Panc1 (cell line): ENCODE data around the gene UNC5B. TPM values are rescaled to one million over a fixed set of nuclear protein-coding genes. Genes with fewer than 3 reads are reported as not detected.

Experiments used
- ATAC-seq: fragments of 200-7000 bp; cut with Tn5 transposase; 2 replicates; pipeline ENCODE4 v1.9.1; 2020; ENCODE audit warnings: mild to moderate bottlenecking, moderate library complexity
- BruUV-seq: library from RNA; stranded (reverse); fragments of 400-500 nt; replicated peaks from 2 replicates; lab custom pipeline; 2021; lab: Mats Ljungman, UMichigan
- CTCF ChIA-PET: fragments of 300-600 bp; sonication (Branson Sonifier 250); formaldehyde crosslinking; loops from one replicate; lab custom pipeline; 2022; ENCODE audit warnings: antibody characterized with exemption; lab: Charles Lee
- POLR2A ChIA-PET: fragments of 300-600 bp; sonication (Branson Sonifier 250); formaldehyde crosslinking; loops from one replicate; lab custom pipeline; 2022; ENCODE audit warnings: antibody characterized with exemption; lab: Charles Lee
- DNase-seq: peaks from one replicate; pipeline ENCODE4 v3.0.0-alpha.2; 2010; ENCODE audit warnings: low read depth, low spot score
- H3K27ac ChIP-seq: 2 replicates; pipeline ENCODE4 v1.5.1; 2011; ENCODE audit warnings: mild to moderate bottlenecking, low read length, inconsistent platforms
- H3K27me3 ChIP-seq: fragments of 200-500 bp; sonication (Bioruptor generic); 2 replicates; pipeline ENCODE4 v1.6.0; 2014; ENCODE audit warnings: low read length, inconsistent platforms; ENCODE audit not compliant: control insufficient read depth, insufficient read depth
- H3K36me3 ChIP-seq: fragments of 200-500 bp; sonication (Bioruptor generic); 2 replicates; pipeline ENCODE4 v1.5.1; 2014; ENCODE audit warnings: inconsistent platforms, mild to moderate bottlenecking, low read length, moderate library complexity; ENCODE audit not compliant: control insufficient read depth, insufficient read depth
- H3K4me1 ChIP-seq: 2 replicates; pipeline ENCODE4 v1.5.1; 2011; ENCODE audit warnings: inconsistent platforms, mild to moderate bottlenecking, low read length, moderate library complexity; ENCODE audit not compliant: control insufficient read depth, insufficient read depth
- H3K4me3 ChIP-seq, 2 experiments: 2 replicates each; pipeline ENCODE4 v1.5.1; 2011 to 2012; ENCODE audit warnings: low read depth in 2 of 2, low read length in 2 of 2, mild to moderate bottlenecking in 2 of 2, inconsistent platforms in 1 of 2, moderate library complexity in 1 of 2
- H3K9me3 ChIP-seq: fragments of 200-500 bp; sonication (Bioruptor generic); 2 replicates; pipeline ENCODE4 v1.5.1; 2014; ENCODE audit warnings: low read depth, mild to moderate bottlenecking, inconsistent platforms, low read length, moderate library complexity; ENCODE audit not compliant: control insufficient read depth, insufficient read depth
- POLR2AphosphoS5 ChIP-seq: IDR thresholded peaks from 2 replicates; pipeline ENCODE4 v1.6.1; 2012; ENCODE audit warnings: mild to moderate bottlenecking, low read depth, low read length, moderate library complexity
- SIN3A ChIP-seq: IDR thresholded peaks from 2 replicates; pipeline ENCODE4 v1.6.1; 2012; ENCODE audit warnings: low read depth, mild to moderate bottlenecking, low read length, moderate library complexity, borderline replicate concordance; ENCODE audit not compliant: insufficient read depth
- TCF7L2 ChIP-seq: IDR thresholded peaks from 2 replicates; pipeline ENCODE4 v1.6.1; 2011; ENCODE audit warnings: mild to moderate bottlenecking, low read depth, low read length, inconsistent platforms
- in situ Hi-C: cut with HindIII; loops from 2 replicates; pipeline ENCODE4 v1.10.0; 2016; ENCODE audit warnings: low sequenced_read_pairs, low pct_unique_long_range_greater_than_20kb
- intact Hi-C: fragments of 100-400 bp; cut with micrococcal nuclease; formaldehyde crosslinking; loops from one replicate; pipeline ENCODE4 v1.10.0; 2022; ENCODE audit not compliant: unreplicated experiment
- total RNA-seq: library from RNA; stranded (reverse); gene quantifications from one replicate; pipeline ENCODE4 v1.2.1, GENCODE V29; 2021; ENCODE audit not compliant: unreplicated experiment
- TF ChIP-seq, protein P1 (sequence below), 2 experiments: IDR thresholded peaks; 2 replicates each; pipeline ENCODE4 v1.6.1; 2011 to 2012; ENCODE audit warnings: low read depth in 2 of 2, control low read depth in 1 of 2, low read length in 1 of 2, mild to moderate bottlenecking in 1 of 2, moderate library complexity in 1 of 2; ENCODE audit not compliant: insufficient read depth in 1 of 2
- TF ChIP-seq, protein P2 (sequence below): fragments of 450-650 bp; IDR thresholded peaks from 2 replicates; pipeline ENCODE4 v1.5.1; 2017; ENCODE audit warnings: mild to moderate bottlenecking

The UNC5B gene
- total RNA-seq, 1 experiment from 2014 or later = 1.1 TPM

DNA sequence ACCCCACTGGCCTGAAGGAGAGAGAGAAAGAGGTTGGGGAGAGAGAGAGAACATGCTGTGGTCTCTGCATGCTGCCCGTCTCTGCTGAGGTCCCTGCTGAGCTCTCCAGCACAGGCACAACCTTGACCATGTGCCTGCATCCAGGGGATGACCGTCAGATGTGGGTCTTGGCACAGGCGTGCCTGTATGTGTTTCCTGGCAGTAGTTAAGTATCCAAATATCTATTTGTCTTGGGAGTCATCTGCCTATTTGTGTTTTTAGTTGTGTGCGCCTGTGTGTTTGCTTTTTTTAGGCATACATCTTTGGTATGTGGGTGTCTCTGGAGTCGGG, 1.9 kb upstream of the UNC5B start:
- in situ Hi-C loops (no loop called here), intact Hi-C loops (no loop called here)
- TF ChIP-seq, protein P1, sequence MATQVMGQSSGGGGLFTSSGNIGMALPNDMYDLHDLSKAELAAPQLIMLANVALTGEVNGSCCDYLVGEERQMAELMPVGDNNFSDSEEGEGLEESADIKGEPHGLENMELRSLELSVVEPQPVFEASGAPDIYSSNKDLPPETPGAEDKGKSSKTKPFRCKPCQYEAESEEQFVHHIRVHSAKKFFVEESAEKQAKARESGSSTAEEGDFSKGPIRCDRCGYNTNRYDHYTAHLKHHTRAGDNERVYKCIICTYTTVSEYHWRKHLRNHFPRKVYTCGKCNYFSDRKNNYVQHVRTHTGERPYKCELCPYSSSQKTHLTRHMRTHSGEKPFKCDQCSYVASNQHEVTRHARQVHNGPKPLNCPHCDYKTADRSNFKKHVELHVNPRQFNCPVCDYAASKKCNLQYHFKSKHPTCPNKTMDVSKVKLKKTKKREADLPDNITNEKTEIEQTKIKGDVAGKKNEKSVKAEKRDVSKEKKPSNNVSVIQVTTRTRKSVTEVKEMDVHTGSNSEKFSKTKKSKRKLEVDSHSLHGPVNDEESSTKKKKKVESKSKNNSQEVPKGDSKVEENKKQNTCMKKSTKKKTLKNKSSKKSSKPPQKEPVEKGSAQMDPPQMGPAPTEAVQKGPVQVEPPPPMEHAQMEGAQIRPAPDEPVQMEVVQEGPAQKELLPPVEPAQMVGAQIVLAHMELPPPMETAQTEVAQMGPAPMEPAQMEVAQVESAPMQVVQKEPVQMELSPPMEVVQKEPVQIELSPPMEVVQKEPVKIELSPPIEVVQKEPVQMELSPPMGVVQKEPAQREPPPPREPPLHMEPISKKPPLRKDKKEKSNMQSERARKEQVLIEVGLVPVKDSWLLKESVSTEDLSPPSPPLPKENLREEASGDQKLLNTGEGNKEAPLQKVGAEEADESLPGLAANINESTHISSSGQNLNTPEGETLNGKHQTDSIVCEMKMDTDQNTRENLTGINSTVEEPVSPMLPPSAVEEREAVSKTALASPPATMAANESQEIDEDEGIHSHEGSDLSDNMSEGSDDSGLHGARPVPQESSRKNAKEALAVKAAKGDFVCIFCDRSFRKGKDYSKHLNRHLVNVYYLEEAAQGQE (IDR thresholded peaks at IDR 0.05; ENCODE audit: insufficient read depth in 1 of 2, low read depth in 2 of 2, low read length in 1 of 2) = no peak
- TF ChIP-seq POLR2AphosphoS5 = no peak
- TF ChIP-seq SIN3A = no peak
- TF ChIP-seq TCF7L2 = no peak
- TF ChIP-seq, protein P2, sequence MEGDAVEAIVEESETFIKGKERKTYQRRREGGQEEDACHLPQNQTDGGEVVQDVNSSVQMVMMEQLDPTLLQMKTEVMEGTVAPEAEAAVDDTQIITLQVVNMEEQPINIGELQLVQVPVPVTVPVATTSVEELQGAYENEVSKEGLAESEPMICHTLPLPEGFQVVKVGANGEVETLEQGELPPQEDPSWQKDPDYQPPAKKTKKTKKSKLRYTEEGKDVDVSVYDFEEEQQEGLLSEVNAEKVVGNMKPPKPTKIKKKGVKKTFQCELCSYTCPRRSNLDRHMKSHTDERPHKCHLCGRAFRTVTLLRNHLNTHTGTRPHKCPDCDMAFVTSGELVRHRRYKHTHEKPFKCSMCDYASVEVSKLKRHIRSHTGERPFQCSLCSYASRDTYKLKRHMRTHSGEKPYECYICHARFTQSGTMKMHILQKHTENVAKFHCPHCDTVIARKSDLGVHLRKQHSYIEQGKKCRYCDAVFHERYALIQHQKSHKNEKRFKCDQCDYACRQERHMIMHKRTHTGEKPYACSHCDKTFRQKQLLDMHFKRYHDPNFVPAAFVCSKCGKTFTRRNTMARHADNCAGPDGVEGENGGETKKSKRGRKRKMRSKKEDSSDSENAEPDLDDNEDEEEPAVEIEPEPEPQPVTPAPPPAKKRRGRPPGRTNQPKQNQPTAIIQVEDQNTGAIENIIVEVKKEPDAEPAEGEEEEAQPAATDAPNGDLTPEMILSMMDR = no peak
- H3K9me3 ChIP-seq = no peaks in the 10 kb centered on the region
- peaks cover 40% of the 10 kb centered on the region for H3K27me3 ChIP-seq
- no peak overlapping the region for H3K4me3 ChIP-seq
- POLR2A ChIA-PET = no interaction called here
- no TSS peak for BruUV-seq
- H3K27ac ChIP-seq = no peak overlapping the region
- no peak for ATAC-seq
- CTCF ChIA-PET = no interaction called here
- H3K4me1 ChIP-seq = peaks cover 13% of the 10 kb centered on the region; the same call in 1 of the 2 replicates
- DNase-seq = no peak
- peaks cover 4% of the 10 kb centered on the region; the same call in 1 of the 2 replicates for H3K36me3 ChIP-seq

- no peak for TF ChIP-seq SIN3A
- TF ChIP-seq, protein P2 = no peak
- in situ Hi-C loops = no loop called here
- Histone ChIP-seq H3K27me3 (peaks cover 38% of the 10 kb centered on the region), H3K9me3 (no peaks in the 10 kb centered on the region), H3K4me1 (peaks cover 14% of the 10 kb centered on the region), H3K4me3 (no peak overlapping the region), H3K27ac (no peak overlapping the region), H3K36me3 (peaks cover 4% of the 10 kb centered on the region; the same call in 1 of the 2 replicates)
- ATAC-seq (no peak), DNase-seq (no peak)
- ChIA-PET POLR2A (no interaction called here), CTCF (no interaction called here)
- intact Hi-C loops = no loop called here
- no TSS peak for BruUV-seq
Observed at GRCh38 chr10:71211053-71211452, 1.3 kb upstream of the UNC5B start.
